ENCODE measurements around the gene SBSN.

The SBSN gene

GRCh38 chr19:35529241-35530218 is 1.4 kb upstream of the SBSN start:
- DNase-seq: no peak

- DNase-seq: no peak
These were observed 2.2 kb downstream of the SBSN start for GRCh38 chr19:35525873-35526272.

- no peak for DNase-seq
These were observed 3.8 kb downstream of the SBSN start for GRCh38 chr19:35524181-35524837.

GRCh38 chr19:35522745-35523327 is 5.3 kb downstream of the SBSN start:
- no peak for DNase-seq

GRCh38 chr19:35521124-35521743 is 6.9 kb downstream of the SBSN start:
- no peak for DNase-seq

GRCh38 chr19:35519291-35519690 is 8.8 kb downstream of the SBSN start:
- no peak for DNase-seq

- DNase-seq: no peak
These were observed 9.8 kb downstream of the SBSN start for GRCh38 chr19:35518313-35518712.

GRCh38 chr19:35517342-35517741 is 10.8 kb downstream of the SBSN start:
- DNase-seq: no peak

- no peak for DNase-seq
These were observed 11.8 kb downstream of the SBSN start for GRCh38 chr19:35516310-35516709.

- DNase-seq: no peak
These were observed 13.8 kb downstream of the SBSN start for GRCh38 chr19:35514282-35514809.

- DNase-seq: no peak
These were observed 14.4 kb downstream of the SBSN start, which contains the start of gene DMKN for GRCh38 chr19:35513628-35514281. Gene DMKN, minus strand, starts transcription at chr19:35513649. Its CDS starts 174 bp downstream, at chr19:35513475.

- DNase-seq: no peak
These were observed 15.1 kb downstream of the SBSN start for GRCh38 chr19:35512831-35513627.

- no peak for DNase-seq
These were observed 16.8 kb downstream of the SBSN start for GRCh38 chr19:35511337-35511736.

GRCh38 chr19:35510626-35510964 is 17.5 kb downstream of the SBSN start:
- DNase-seq: no peak

- DNase-seq: peak; percentile 85
These were observed 18.1 kb downstream of the SBSN start for GRCh38 chr19:35509861-35510625.

GRCh38 chr19:35509018-35509652 is 19.0 kb downstream of the SBSN start:
- DNase-seq: peak; percentile 30 to 42

- DNase-seq: no peak
These were observed 20.0 kb downstream of the SBSN start for GRCh38 chr19:35508129-35508528.

- DNase-seq: no peak
These were observed 20.6 kb downstream of the SBSN start for GRCh38 chr19:35507561-35507960.

GRCh38 chr19:35506011-35506410 is 22.1 kb downstream of the SBSN start:
- DNase-seq: no peak

GRCh38 chr19:35502751-35503150 is 25.4 kb downstream of the SBSN start:
- no peak for DNase-seq

All from stimulated activated CD4-positive, alpha-beta T cell treated with anti-CD3 and anti-CD28 coated beads, Interleukin-2, amount 100 ng/mL, for 24 hours (primary cell).